Brain microvascular endothelial cell (primary cell): Measurements from ENCODE around the gene NME2.

Source experiments
- DNase-seq: peaks from one replicate; pipeline ENCODE4 v3.0.0-alpha.2; 2020
- H3K27ac ChIP-seq: fragments of 250-450 bp; sonication (Bioruptor Pico); 2 replicates; pipeline ENCODE4 v1.5.1; 2020; ENCODE audit warnings: mild to moderate bottlenecking, moderate library complexity
- H3K27me3 ChIP-seq: fragments of 250-450 bp; sonication (Bioruptor Pico); replicated peaks from 2 replicates; pipeline ENCODE4 v1.5.1; 2020; ENCODE audit warnings: mild to moderate bottlenecking
- H3K36me3 ChIP-seq: fragments of 250-450 bp; sonication (Bioruptor Pico); replicated peaks from 2 replicates; pipeline ENCODE4 v1.5.1; 2020; ENCODE audit warnings: mild to moderate bottlenecking
- H3K4me3 ChIP-seq: 2 replicates; pipeline ENCODE4 v1.5.1; 2011; ENCODE audit warnings: low read depth, mild to moderate bottlenecking, control low read depth, low read length, moderate library complexity
- CTCF ChIP-seq: IDR thresholded peaks from 2 replicates; pipeline ENCODE4 v1.5.1; 2011; ENCODE audit warnings: low read depth, mild to moderate bottlenecking, moderate library complexity, low read length, control low read depth, inconsistent platforms; ENCODE audit errors: missing control alignments
- in situ Hi-C: cut with HindIII; loops from 2 replicates; pipeline ENCODE4 v1.10.0; 2017; ENCODE audit warnings: low sequenced_read_pairs, low pct_ligation_motif_present

NME2 gene

DNA sequence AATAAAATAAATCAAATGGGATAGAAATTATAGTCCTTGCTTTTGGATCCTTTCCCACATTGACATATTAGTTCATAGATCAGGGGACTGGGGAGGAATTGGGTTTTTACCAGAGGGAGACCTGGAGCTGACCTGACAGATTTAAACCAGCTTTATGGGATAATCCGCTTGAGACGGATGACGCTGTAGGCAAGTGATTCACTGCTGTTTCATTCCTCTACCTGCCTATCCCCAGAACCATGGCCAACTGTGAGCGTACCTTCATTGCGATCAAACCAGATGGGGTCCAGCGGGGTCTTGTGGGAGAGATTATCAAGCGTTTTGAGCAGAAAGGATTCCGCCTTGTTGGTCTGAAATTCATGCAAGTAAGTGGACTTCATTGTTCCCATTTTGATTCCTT, 10.8 kb upstream of the NME2 start:
- no peak for TF ChIP-seq CTCF
- no peak for DNase-seq
- Histone ChIP-seq H3K27ac (no peak overlapping the region), H3K27me3 (no peaks in the 10 kb centered on the region), H3K4me3 (no peak overlapping the region), H3K36me3 (peaks cover 31% of the 10 kb centered on the region)
- in situ Hi-C loops, result no loop called here

- H3K27ac ChIP-seq, result no peak overlapping the region
- peaks cover 57% of the 10 kb centered on the region for H3K36me3 ChIP-seq
- H3K27me3 ChIP-seq, result no peaks in the 10 kb centered on the region
- in situ Hi-C loops, result no loop called here
- no peak overlapping the region for H3K4me3 ChIP-seq
- TF ChIP-seq CTCF, result no peak
- no peak for DNase-seq
Measured at GRCh38 chr17:51159604-51160003, 6.6 kb upstream of the NME2 start.

DNA sequence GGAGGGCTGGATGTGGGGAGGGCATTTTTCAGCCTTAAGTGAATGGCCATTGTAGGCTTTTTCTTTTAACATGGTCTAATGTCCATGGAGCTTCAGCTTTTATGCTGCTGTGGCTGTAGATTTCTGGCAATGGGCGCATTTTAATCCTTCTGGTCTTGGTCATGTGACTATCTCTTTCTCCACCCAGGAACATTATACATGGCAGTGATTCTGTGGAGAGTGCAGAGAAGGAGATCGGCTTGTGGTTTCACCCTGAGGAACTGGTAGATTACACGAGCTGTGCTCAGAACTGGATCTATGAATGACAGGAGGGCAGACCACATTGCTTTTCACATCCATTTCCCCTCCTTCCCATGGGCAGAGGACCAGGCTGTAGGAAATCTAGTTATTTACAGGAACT, 4.7 kb upstream of the NME2 start:
- H3K4me3 ChIP-seq, result no peak overlapping the region

DNA sequence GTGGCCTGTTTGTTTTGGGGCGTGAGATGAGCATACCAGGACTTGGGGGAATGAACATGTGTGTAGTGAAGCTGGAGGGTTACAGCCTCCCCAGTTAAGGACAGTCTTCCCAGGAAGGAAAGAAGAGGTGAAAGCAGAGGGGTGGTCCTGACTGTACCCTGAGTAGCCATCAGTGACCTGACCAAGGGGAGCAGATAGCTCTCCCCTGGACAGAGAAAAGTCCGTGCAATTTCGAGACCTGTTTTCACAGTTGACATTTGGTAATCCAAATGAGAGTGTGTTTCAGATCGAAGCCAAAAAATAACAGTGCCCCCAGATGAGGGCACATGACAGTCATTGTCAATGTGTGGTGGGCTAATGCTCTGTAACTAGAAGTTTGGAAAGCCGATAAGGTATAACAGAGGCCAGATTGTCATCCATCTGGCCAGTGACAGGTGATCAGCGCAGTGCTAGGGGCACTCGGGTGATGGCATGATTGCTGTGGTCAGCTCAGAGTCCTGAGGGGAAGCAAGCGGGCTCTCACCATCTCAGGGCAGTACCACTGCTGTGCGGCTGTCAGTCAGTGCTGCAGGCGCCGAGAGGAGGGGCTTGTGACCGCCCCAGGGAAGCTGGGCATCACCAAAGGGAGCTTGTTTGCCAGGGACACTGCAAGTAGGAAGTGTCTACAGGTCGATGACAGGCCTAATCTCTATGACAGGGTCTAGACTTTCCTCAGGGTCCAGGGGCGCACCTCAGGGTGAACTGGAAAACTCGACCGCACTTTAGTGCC, 1.1 kb upstream of the NME2 start:
- H3K4me3 ChIP-seq, result peak overlapping the region; percentile 91

More for the DNA sequence above, 4.7 kb upstream of the NME2 start:
- DNase-seq, result no peak
- H3K36me3 ChIP-seq, result peaks cover 50% of the 10 kb centered on the region
- no peaks in the 10 kb centered on the region for H3K27me3 ChIP-seq
- no peak overlapping the region for H3K27ac ChIP-seq
- no peak for TF ChIP-seq CTCF
- in situ Hi-C loops, result no loop called here

GRCh38 chr17:51165680-51166197, 472 bp upstream of the NME2 start:
- peaks cover 50% of the 10 kb centered on the region for H3K36me3 ChIP-seq
- no peak for DNase-seq

More for the DNA sequence above, 1.1 kb upstream of the NME2 start:
- in situ Hi-C loops, result no loop called here
- TF ChIP-seq CTCF, result no peak
- no peak overlapping the region for H3K27ac ChIP-seq
- no peaks in the 10 kb centered on the region for H3K27me3 ChIP-seq
- H3K36me3 ChIP-seq, result peaks cover 50% of the 10 kb centered on the region
- no peak for DNase-seq

More at GRCh38 chr17:51165680-51166197, 472 bp upstream of the NME2 start:
- in situ Hi-C loops, result no loop called here
- no peaks in the 10 kb centered on the region for H3K27me3 ChIP-seq
- no peak for TF ChIP-seq CTCF
- peak overlapping the region; percentile 80 for H3K27ac ChIP-seq
- H3K4me3 ChIP-seq, result peak overlapping the region; percentile 91
